Measurements from ENCODE around the gene DCLRE1B. TPM values are rescaled to one million over a fixed set of nuclear protein-coding genes. Genes with fewer than 3 reads are reported as not detected.

DCLRE1B gene
- 5.3 TPM for total RNA-seq

DNA sequence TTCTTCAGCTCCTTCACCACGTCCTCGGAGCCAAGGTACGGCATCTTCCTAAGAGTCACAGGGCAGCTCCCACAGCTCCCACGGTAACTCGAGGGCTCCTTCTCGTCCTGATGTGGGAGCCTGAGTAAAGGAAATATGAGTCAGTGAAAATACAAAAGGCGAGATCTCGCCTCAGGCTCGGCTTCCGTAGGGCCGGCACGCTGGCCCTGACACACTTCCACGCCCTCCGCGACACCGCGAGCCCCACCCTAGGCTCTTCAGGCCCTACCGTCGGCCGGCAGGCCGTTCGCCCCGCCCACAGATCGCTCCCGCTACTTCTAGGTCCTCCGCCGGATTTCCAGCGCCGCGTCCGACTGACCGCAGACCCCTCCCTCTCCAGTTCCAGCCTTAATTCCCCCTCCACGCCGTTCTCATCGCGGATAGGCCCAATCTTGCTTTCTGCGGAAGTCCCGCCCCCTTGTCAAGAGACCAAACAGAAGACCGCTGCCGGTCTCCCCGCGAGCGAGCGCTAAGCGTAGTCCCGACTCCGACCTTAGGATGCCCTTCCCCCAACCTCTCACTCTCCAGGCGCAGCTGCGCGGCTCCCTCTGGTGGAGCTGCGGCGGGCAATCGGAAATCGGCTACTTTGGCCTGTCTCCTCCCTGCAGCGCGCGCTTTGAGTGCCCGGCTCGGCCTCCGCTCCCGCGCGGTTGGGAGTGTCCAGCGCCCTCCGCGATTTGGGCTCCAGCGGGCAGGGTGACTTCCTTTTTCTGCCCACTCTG is at the start of gene DCLRE1B, which contains the start of gene AP4B1:
Gene DCLRE1B, plus strand, starts transcription at position 653 of the 761 bp plus-strand sequence. CDS start 261 bp downstream, outside the sequence.
Gene AP4B1, minus strand, starts transcription at position 126 of the 761 bp plus-strand sequence. Its CDS starts 82 bp downstream, at position 44.
- ATAC-seq: peak; percentile 99
- DNase-seq (ENCODE audit: low spot score): peak; percentile 99
- intact Hi-C loops (cut with DNase I): loop anchor here (5.0 kb wide), 1 partner anchor 1098 kb away; no protein-coding TSS in a partner anchor

GRCh38 chr1:113855630-113856400 is 49.3 kb upstream of the DCLRE1B start:
- no peak for ATAC-seq
- DNase-seq (ENCODE audit: low spot score): no peak
- intact Hi-C loops (cut with DNase I): no loop called here

GRCh38 chr1:113856401-113856790 is 48.7 kb upstream of the DCLRE1B start:
- no peak for ATAC-seq
- no peak for DNase-seq (ENCODE audit: low spot score)
- intact Hi-C loops (cut with DNase I): no loop called here

DNA sequence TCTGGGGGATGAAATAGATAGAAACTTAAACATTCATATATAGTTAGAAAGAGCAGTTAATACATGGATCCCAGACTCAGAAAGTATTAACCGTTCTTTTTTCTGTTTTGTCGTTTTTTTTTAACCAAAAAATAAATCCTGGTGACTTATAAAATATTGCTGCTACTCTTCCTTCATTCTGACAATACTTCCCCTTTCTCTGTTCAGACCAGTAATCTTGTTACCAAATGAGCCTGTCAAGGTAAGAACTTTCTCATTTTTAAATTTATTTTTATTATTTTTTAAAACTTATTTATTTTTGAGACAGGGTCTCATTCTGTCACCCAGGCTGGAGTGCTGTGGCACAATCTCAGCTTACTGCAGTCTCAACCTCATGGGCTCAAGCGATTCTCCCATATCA is 47.4 kb upstream of the DCLRE1B start:
- intact Hi-C loops (cut with DNase I): no loop called here
- DNase-seq (ENCODE audit: low spot score) (no peak), ATAC-seq (no peak)

GRCh38 chr1:113858418-113858817 is 46.7 kb upstream of the DCLRE1B start:
- ATAC-seq (no peak), DNase-seq (ENCODE audit: low spot score) (no peak)
- intact Hi-C loops (cut with DNase I): no loop called here

- no peak for ATAC-seq
- no peak for DNase-seq (ENCODE audit: low spot score)
- intact Hi-C loops (cut with DNase I): no loop called here
These were observed 46.1 kb upstream of the DCLRE1B start for GRCh38 chr1:113858982-113859381.

DNA sequence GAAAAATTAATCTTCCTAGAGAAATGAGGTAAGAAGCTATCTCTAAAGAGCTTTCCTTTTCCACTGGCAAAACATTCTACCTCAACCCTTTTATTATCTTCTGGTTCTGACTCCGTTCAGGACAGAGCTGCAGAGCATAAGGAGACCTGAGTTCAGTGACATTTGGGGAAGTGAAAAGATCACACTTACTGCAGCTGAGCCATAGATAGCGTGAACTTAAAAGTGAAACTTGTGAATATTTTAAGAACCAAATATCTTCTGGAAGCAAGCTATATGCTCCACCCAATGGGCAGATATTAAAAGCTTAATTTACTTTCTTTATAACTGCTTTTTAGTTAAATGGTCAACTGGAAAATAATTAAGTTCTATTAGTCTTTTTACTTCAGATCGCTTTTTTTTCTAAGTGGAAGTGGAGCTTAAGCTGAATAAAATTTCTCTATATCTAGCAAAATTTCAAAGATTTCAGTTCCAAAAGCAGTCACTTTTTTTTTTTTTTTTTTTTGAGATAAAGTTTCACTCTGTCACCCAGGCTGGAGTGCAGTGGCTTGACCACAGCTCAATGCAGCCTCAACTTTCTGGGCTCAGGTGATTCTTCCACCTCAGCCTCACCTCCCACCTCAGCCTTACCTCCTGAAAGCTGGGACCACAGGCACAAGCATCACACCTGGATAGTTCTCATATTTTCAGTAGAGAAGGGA is 45.5 kb upstream of the DCLRE1B start:
- DNase-seq (ENCODE audit: low spot score) (no peak), ATAC-seq (peak; percentile 52)
- intact Hi-C loops (cut with DNase I): no loop called here

DNA sequence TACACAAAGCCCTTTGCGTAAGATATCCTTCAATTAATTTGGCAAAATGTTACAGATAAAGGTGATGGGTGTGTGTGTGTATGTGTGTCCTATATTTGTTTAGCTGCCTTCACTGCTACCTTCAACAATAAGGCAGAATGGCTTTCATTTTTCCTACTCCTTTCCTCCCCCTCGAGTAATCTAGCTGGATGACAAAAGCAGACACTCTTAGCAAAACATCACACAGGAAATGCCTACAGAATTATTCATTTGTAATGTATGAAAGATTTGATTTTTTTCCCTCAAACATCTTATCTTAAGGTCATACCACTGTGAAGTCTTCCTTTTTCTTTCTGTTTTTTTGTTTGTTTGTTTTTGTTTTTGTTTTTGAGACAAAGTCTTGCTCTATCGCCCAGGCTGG is 44.2 kb upstream of the DCLRE1B start:
- ATAC-seq (no peak), DNase-seq (ENCODE audit: low spot score) (no peak)
- intact Hi-C loops (cut with DNase I): no loop called here

DNA sequence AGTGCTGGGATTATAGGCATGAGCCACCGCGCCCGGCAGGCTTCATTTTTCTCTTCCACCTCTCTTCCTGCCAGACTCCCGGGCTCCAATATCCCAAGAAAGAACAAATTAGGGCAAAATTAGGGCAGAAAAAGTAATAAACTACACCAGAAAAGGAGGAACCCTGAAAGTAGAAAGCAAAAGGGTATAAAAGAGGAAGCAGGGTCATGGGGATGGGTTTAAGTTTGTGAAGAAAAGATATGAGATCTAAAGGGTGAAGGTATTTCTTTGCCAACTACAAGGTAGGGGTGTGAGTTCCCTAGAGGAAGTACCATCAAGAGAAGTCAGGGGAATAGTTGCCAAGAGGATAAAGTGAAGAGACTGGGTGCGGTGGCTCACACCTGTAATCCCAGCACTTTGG is 43.5 kb upstream of the DCLRE1B start:
- ATAC-seq (no peak), DNase-seq (ENCODE audit: low spot score) (no peak)
- intact Hi-C loops (cut with DNase I): no loop called here

DNA sequence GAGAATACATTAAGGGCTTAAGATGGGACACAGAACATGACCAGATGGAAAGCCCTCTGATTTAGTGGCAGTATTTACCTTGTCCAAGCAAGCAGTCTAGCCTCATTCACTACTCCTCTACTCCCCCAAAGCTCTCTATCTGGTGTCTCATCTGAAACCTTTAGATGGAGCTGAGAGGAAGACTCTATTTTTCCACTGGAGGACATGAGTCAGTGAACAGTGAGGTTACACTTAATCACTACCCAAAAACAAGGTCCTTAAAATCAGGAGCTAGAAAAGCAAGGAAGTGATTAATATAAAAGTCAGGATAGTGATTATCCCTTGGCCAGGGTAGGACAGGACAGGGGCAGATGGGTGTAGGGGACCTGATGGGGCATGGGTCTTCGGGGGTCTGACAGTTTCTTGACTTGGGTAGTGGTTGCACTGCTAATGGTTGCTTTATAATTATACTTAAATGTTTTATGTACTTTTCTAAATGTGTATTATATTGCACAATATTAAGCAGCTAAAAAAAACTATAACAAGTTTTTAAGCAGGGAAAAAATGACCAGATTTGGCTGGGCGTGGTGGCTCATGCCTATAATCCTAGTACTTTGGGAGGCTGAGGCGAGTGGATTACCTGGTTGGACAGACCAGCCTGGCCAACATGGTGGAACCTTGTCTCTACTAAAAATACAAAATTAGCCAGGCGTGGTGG is 36.6 kb upstream of the DCLRE1B start:
- DNase-seq (ENCODE audit: low spot score) (no peak), ATAC-seq (no peak)
- intact Hi-C loops (cut with DNase I): no loop called here

DNA sequence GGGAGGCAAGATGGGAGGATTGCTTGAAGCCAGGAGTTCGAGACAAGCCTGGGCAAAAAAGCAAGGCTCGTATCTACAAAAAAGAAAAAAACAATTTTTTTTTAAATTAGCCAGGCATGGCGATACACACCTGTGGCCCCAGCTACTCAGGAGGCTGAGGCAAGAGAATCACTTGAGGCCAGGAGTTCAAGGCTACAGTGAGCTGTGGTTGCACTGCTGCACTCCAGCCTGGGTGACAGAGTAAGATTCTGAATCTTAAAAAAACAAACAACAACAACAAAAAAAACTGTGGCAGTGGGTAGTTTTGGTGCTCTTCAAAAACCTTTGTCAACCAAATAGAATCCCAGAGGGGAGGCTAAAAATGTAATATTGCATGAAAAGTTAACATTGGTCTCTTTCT is 34.3 kb upstream of the DCLRE1B start:
- DNase-seq (ENCODE audit: low spot score) (no peak), ATAC-seq (no peak)

GRCh38 chr1:113871597-113872113 is 33.5 kb upstream of the DCLRE1B start, which contains the start of gene PTPN22:
Gene PTPN22 (minus strand): TSS chr1:113871712.
- DNase-seq (ENCODE audit: low spot score): peak; percentile 63
- intact Hi-C loops (cut with DNase I): no loop called here
- peak; percentile 92 for ATAC-seq

More for the DNA sequence above, 34.3 kb upstream of the DCLRE1B start:
- intact Hi-C loops (cut with DNase I): no loop called here

- peak; percentile 41 for ATAC-seq
- intact Hi-C loops (cut with DNase I): no loop called here
These were observed 32.7 kb upstream of the DCLRE1B start for GRCh38 chr1:113872219-113872935.

DNA sequence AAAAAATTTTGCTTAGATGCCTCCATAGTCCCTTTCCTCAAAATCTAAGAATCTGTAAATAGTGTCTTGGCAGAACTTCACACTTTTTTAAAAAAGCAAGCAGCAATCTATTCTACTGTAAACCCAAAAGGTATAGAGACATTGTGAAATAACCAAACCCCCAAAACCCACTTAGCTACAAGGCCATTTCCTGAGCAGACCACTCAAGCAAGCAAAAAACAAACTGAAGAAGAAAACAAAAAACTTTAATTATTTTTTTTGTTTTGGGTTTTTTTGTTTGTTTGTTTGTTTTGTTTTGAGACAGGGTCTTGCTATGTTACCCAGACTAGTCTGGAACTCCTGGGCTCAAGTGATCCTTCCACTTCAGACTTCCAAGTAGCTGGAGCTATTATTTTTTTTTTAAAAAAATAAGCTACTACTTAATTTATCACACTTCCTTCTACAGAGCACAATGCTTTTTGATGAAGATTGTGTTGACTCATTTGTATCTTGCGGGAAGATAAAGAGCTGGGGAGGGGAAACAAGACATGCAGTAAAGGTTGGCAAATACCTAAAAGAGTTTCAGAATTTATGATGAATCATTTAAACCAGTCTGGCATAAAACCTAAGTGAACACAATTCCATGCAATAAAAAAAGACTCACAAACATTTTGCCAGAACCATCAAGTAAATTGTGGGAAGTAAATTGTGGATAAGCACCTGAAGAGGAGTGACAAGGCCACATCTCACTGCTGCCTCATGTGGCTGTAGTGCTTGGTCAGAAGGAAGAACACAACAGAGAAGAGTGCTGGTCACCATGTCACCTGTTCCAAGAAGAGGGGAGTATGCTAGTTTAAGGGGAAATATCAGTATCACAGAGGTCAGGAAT is 30.9 kb upstream of the DCLRE1B start:
- intact Hi-C loops (cut with DNase I): no loop called here
- DNase-seq (ENCODE audit: low spot score): no peak
- ATAC-seq: no peak

More at GRCh38 chr1:113872219-113872935, 32.7 kb upstream of the DCLRE1B start:
- no peak for DNase-seq (ENCODE audit: low spot score)

DNA sequence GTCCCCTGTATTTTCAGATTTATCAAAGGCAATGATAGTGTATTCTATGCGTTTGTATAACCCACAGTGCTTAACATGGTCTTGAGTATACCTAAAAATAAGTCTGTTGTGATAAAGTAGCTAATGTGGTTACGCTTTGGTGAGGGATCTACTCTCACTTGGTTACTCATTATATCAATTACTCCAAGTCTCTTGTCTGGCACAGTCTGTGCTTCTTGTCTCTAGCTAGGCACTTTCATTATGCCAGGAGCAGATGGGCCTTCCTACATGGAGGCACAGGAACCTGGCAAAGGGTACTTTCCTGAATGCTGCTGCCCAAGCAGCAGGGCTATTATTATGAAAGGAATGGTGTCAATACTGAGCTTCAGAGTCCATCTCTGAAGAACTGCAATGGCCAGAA is 29.4 kb upstream of the DCLRE1B start:
- DNase-seq (ENCODE audit: low spot score) (no peak), ATAC-seq (no peak)
- intact Hi-C loops (cut with DNase I): no loop called here

DNA sequence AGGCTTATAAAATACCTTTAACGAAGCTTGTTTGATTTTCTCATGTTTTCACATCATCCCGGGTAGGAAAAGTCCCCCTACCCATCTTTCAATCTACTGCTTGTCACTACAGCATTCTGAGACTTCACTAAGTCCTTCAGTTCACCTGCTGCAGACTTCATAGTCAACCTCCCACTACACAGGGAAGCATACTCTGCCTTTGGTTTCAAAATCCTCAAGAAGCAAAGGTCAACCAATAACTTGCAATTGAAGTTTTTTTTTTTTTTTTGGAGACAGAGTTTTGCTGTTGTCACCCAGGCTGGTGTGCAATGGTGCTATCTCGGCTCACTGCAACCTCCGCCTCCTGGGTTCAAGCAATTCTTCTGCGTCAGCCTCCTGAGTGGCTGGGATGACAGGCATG is 28.9 kb upstream of the DCLRE1B start:
- intact Hi-C loops (cut with DNase I): no loop called here
- ATAC-seq: no peak

DNA sequence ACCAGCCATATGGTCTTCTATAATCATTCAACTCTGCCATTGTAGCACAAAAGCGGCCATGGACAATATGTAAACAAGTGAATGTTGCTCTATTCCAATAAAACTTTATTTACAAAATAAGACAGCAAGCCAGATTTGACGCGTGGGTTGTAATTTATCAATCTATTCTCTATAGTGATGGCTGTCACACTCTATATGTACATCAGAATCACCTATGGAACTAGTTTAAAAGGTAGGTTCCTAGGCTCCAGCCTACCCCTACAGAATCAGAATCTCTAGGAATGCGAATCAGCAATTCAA is 25.4 kb upstream of the DCLRE1B start:
- ATAC-seq: no peak
- intact Hi-C loops (cut with DNase I): no loop called here
- no peak for DNase-seq (ENCODE audit: low spot score)

More for the DNA sequence above, 28.9 kb upstream of the DCLRE1B start:
- DNase-seq (ENCODE audit: low spot score): no peak
